Central memory CD8-positive, alpha-beta T cell (primary cell): ENCODE data around the gene LSM14A.
A peak's percentile ranks its signal among the peaks of the same experiment; 100 is the strongest.
"Not testable (repeated sequence)": the region's sequence is repeated elsewhere in the genome, so short reads cannot be mapped to it uniquely, and the experiment has no call there.

Source experiments
- ATAC-seq: fragments of 150-1000 bp; cut with Tn5 transposase; replicated peaks from 2 replicates; pipeline ENCODE4 v1.10.0; 2022; ENCODE audit warnings: mild to moderate bottlenecking, moderate FRiP score, moderate number of reproducible peaks; ENCODE audit not compliant: poor library complexity, severe bottlenecking; ENCODE audit errors: extremely low read depth
- DNase-seq, 2 donors: peaks; one replicate each; pipeline ENCODE4 v3.0.0; 2021; ENCODE audit warnings: low spot score in 2 of 2
- H3K27ac Mint-ChIP-seq: one replicate; pipeline ENCODE4 v1.8.0; 2022; ENCODE audit warnings: low read depth, mild to moderate bottlenecking, moderate library complexity, mixed read lengths
- H3K27me3 Mint-ChIP-seq: one replicate; pipeline ENCODE4 v1.8.0; 2022; ENCODE audit warnings: mixed read lengths
- H3K36me3 Mint-ChIP-seq: one replicate; pipeline ENCODE4 v1.8.0; 2022; ENCODE audit warnings: mild to moderate bottlenecking, moderate library complexity, mixed read lengths; ENCODE audit not compliant: insufficient read depth
- H3K4me1 Mint-ChIP-seq: one replicate; pipeline ENCODE4 v1.8.0; 2022; ENCODE audit warnings: mixed read lengths
- H3K4me3 Mint-ChIP-seq: one replicate; pipeline ENCODE4 v1.8.0; 2022; ENCODE audit warnings: mild to moderate bottlenecking, moderate library complexity, mixed read lengths
- H3K9me3 Mint-ChIP-seq: one replicate; pipeline ENCODE4 v1.8.0; 2022; ENCODE audit warnings: mixed read lengths

LSM14A gene

DNA sequence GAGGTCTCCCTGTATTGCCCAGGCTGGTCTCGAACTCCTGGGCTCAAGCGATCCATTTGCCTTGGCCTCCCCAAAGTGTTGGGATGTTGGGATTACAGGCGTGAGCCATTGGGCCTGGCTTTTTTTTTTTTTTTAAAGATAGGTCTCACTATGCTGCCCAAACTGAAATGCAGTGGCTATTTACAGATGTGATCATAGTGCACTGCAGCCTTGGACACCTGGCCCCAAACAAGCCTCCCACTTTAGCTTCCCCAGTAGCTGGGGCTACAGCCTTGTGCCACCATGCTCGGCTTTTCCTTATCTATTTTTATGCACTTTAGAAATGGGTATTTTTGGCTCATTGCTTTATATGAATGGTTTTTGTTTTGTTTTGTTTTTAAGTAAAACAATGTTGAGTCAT is 37.4 kb downstream of the LSM14A start:
- Mint-ChIP-seq H3K4me3 (no peak overlapping the region), H3K9me3 (no peaks in the 10 kb centered on the region), H3K27me3 (no peaks in the 10 kb centered on the region), H3K4me1 (peaks cover 10% of the 10 kb centered on the region), H3K27ac (no peak overlapping the region), H3K36me3 (peaks cover 53% of the 10 kb centered on the region)
- DNase-seq (no peak), ATAC-seq (no peak)

GRCh38 chr19:34213283-34213682 is 41.0 kb downstream of the LSM14A start:
- H3K27me3 Mint-ChIP-seq: no peaks in the 10 kb centered on the region
- no peak overlapping the region for H3K27ac Mint-ChIP-seq
- no peaks in the 10 kb centered on the region for H3K9me3 Mint-ChIP-seq
- H3K4me1 Mint-ChIP-seq: peaks cover 24% of the 10 kb centered on the region
- no peak for DNase-seq
- H3K4me3 Mint-ChIP-seq: no peak overlapping the region
- ATAC-seq: no peak
- H3K36me3 Mint-ChIP-seq: peaks cover 60% of the 10 kb centered on the region

DNA sequence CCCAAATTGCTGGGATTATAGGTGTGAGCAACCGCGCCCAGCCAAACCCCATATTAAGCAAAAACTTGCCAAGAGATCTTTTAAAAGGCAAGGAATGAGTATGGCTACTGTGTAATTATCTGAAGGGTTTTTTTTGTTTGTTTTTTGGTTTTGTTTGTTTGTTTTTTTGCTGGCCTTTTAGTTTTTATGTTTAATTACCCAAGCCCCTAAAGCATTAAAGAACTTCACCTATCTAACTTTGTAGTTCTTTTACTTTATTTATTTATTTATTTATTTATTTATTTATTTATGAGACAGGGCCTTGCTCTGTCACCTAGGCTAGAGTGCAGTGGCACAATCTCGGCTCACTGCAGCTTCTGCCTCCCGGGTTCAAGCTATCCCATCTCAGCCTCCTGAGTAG is 41.7 kb downstream of the LSM14A start:
- Mint-ChIP-seq H3K4me3 (no peak overlapping the region), H3K27ac (no peak overlapping the region), H3K9me3 (no peaks in the 10 kb centered on the region), H3K4me1 (peaks cover 32% of the 10 kb centered on the region), H3K27me3 (no peaks in the 10 kb centered on the region), H3K36me3 (peaks cover 57% of the 10 kb centered on the region)
- DNase-seq (no peak), ATAC-seq (no peak)

DNA sequence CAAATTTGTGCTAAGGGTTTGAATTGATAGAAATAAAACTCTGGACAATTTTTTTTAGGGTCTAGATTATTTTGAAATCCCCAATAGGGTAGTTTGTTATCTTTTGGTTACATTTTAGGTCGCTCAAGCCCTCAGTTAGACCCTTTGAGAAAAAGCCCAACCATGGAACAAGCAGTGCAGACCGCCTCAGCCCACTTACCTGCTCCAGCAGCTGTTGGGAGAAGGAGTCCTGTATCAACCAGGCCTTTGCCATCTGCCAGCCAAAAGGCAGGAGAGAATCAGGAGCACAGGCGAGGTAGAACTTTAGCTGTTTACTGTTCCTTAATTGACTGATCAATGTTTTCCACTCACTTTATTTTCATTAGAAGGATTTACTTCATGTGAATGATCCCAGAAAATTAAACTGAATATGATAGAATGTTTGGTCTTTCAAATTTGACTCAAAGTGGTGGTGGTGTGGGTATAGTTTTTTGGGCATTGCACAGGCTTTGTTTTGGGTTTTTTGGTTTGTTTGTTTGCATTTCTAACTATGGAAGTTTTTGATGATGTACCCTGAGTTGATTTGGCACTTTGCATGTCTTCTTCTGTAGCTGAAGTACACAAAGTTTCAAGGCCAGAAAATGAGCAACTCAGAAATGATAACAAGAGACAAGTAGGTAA is 42.8 kb downstream of the LSM14A start:
- H3K36me3 Mint-ChIP-seq: peaks cover 59% of the 10 kb centered on the region
- no peaks in the 10 kb centered on the region for H3K27me3 Mint-ChIP-seq
- no peak overlapping the region for H3K4me3 Mint-ChIP-seq
- no peak overlapping the region for H3K27ac Mint-ChIP-seq
- ATAC-seq (no peak), DNase-seq (no peak)
- H3K9me3 Mint-ChIP-seq: no peaks in the 10 kb centered on the region
- peaks cover 35% of the 10 kb centered on the region for H3K4me1 Mint-ChIP-seq

- no peaks in the 10 kb centered on the region for H3K9me3 Mint-ChIP-seq
- ATAC-seq (no peak), DNase-seq (no peak)
- H3K4me1 Mint-ChIP-seq: peaks cover 40% of the 10 kb centered on the region
- peaks cover 58% of the 10 kb centered on the region for H3K36me3 Mint-ChIP-seq
- H3K4me3 Mint-ChIP-seq: no peak overlapping the region
- H3K27me3 Mint-ChIP-seq: no peaks in the 10 kb centered on the region
- H3K27ac Mint-ChIP-seq: no peak overlapping the region
These were observed 43.3 kb downstream of the LSM14A start for GRCh38 chr19:34215666-34216038.

DNA sequence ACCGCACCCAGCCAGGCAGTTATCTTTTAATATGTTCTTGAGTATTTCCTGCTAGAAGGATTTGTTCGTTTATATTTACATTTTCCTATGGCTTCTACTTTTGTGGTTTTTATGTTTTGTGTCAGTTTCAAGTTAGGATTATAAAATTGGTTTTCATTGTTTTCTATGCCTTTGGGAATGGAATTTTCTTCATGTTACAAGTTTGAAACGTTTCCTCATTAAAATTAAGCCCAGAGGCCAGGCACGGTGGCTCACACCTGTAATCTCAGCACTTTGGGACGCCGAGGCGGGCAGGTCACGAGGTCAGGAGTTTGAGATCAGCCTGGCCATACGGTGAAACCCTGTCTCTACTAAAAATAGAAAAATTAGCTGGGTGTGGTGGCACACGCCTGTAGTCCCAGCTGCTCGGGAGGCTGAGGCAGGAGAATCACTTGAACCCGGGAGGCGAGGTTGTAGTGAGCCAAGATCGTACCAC is 44.5 kb downstream of the LSM14A start:
- Mint-ChIP-seq H3K36me3 (peaks cover 58% of the 10 kb centered on the region), H3K4me1 (peaks cover 39% of the 10 kb centered on the region)
- H3K27ac Mint-ChIP-seq, DNase-seq, H3K4me3 Mint-ChIP-seq, ATAC-seq, H3K27me3 Mint-ChIP-seq, H3K9me3 Mint-ChIP-seq: not testable (repeated sequence)

- Mint-ChIP-seq H3K4me3 (peak overlapping the region; percentile 32), H3K27ac (peak overlapping the region; percentile 66), H3K27me3 (no peaks in the 10 kb centered on the region), H3K9me3 (no peaks in the 10 kb centered on the region), H3K4me1 (peaks cover 40% of the 10 kb centered on the region), H3K36me3 (peaks cover 62% of the 10 kb centered on the region)
- peak; percentile 95 for ATAC-seq
- DNase-seq: peak; percentile 31 to 74
These were observed 45.9 kb downstream of the LSM14A start for GRCh38 chr19:34217952-34218817.

DNA sequence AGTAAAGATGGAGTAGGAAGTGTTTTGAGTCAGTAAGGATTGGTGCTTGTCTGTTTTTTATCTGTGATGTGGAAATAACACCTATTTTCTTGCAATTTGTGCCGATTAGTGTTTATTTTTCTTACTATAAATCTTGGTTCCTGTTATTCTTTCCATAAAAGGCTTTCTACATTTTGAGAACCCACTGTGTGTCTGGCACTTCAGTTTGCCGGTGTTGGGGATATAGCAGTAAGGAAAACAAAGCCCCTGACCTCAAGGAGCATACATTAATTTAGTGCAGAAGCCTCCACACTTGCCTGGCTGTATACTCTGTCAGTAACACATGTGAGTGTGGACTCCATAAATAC is 46.5 kb downstream of the LSM14A start:
- ATAC-seq (no peak), DNase-seq (no peak)
- Mint-ChIP-seq H3K4me3 (peak overlapping the region; percentile 32), H3K9me3 (no peaks in the 10 kb centered on the region), H3K36me3 (peaks cover 62% of the 10 kb centered on the region), H3K4me1 (peaks cover 44% of the 10 kb centered on the region), H3K27me3 (no peaks in the 10 kb centered on the region), H3K27ac (peak overlapping the region; percentile 66)

DNA sequence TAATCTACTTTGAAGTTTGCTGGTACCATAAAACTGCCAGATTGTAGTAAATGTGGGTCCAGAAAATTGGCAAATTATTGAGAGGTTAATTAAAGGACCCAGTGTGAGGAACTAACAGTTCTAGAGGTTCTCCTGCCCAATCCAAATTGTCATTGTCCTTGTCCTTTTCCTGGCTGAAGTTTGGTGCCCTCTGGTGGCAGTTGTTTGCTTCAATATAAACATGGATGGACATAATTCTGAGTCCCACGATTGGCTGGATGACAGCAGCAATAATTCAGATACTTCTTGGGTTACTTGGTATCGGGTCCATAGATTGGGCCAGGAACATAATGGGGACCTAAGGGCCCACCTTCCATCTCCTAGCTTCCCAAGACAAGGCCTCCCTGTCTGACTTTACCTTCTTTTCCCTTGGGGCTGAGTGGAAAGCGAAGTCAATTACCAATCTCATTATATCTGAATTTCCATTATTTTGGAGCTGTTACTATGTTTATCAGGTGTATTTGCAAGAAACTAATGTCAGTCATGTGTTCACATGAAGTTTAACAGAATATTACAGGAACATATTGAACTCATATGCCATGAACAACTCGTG is 48.3 kb downstream of the LSM14A start:
- H3K9me3 Mint-ChIP-seq: no peaks in the 10 kb centered on the region
- ATAC-seq (no peak), DNase-seq (peak; percentile 21 to 32)
- no peaks in the 10 kb centered on the region for H3K27me3 Mint-ChIP-seq
- no peak overlapping the region for H3K27ac Mint-ChIP-seq
- H3K4me1 Mint-ChIP-seq: peaks cover 50% of the 10 kb centered on the region
- H3K4me3 Mint-ChIP-seq: no peak overlapping the region
- H3K36me3 Mint-ChIP-seq: peaks cover 67% of the 10 kb centered on the region

DNA sequence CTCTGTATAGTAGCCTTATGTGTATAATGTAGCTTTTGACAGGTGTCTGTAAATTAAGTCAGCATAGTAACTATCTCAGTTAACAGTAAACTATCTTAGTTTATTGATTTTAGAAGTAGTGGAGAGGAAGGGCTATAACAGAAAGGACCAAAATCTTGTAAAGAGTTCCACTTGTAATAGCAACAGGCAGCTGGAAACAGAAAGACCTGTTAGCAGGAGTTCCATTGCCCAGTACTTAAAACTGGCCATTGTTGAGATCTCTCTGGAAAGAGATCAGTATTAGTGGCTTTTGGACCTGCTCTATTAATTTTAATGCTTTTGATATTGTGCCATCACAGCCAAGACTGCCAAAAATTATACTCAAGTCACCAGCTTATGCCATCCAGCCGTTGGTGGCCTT is 50.1 kb downstream of the LSM14A start:
- no peak overlapping the region for H3K4me3 Mint-ChIP-seq
- DNase-seq (no peak), ATAC-seq (no peak)
- no peaks in the 10 kb centered on the region for H3K27me3 Mint-ChIP-seq
- peaks cover 55% of the 10 kb centered on the region for H3K4me1 Mint-ChIP-seq
- no peaks in the 10 kb centered on the region for H3K9me3 Mint-ChIP-seq
- peaks cover 73% of the 10 kb centered on the region for H3K36me3 Mint-ChIP-seq
- H3K27ac Mint-ChIP-seq: peak overlapping the region; percentile 11

DNA sequence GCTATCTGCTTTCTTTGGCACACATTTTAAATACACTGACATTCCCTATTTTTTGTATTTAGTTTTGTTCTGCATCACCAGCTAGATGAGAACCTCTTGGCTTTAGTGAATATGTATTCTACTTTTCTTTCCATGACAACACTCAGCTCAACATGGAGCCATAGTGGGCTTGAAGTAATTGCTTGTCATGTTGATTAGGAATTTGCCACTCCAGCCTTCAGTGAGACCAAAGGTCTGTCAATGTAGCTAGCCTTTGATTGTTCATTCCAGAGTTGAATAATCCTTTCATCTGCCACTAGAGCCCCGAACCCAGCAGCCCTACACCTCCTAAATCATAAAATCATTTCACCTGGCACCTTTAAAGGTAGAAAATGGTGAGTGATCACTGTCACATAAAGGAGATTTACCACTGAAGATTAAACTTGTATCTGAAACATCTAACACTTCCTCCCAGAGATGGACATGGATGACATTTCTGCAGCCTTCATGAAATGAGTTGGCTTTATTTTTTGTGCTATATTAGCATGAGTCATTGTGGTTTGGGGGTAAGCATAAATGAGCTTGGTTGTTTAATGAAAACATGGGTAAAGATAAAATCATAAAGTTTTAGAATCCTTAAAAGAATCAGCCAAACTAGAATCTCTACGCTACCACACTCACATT is 52.8 kb downstream of the LSM14A start:
- H3K36me3 Mint-ChIP-seq: peaks cover 74% of the 10 kb centered on the region
- ATAC-seq: peak; percentile 61

GRCh38 chr19:34225659-34226015 is 53.3 kb downstream of the LSM14A start:
- ATAC-seq (no peak), DNase-seq (no peak)
- Mint-ChIP-seq H3K4me1 (peaks cover 30% of the 10 kb centered on the region), H3K4me3 (peak overlapping the region; percentile 19), H3K9me3 (no peaks in the 10 kb centered on the region), H3K27me3 (no peaks in the 10 kb centered on the region), H3K27ac (peak overlapping the region; percentile 50), H3K36me3 (peaks cover 70% of the 10 kb centered on the region)

More for the DNA sequence above, 52.8 kb downstream of the LSM14A start:
- Mint-ChIP-seq H3K27ac (peak overlapping the region; percentile 50), H3K27me3 (no peaks in the 10 kb centered on the region), H3K4me3 (peak overlapping the region; percentile 19), H3K4me1 (peaks cover 35% of the 10 kb centered on the region), H3K9me3 (no peaks in the 10 kb centered on the region)
- DNase-seq: no peak
